Right renal cortex interstitium (tissue), 3 donors: ENCODE results near the gene ZNF23. TPM values are rescaled to one million over a fixed set of nuclear protein-coding genes. Genes with fewer than 3 reads are reported as not detected.
A peak's percentile ranks its signal among the peaks of the same experiment; 100 is the strongest.

ENCODE experiments used
- DNase-seq, 3 donors: peaks; one replicate each; pipeline ENCODE4 v3.0.0-alpha.2; 2013; ENCODE audit warnings: low read depth in 3 of 3, low spot score in 2 of 3
- polyA plus RNA-seq, 3 donors: library from polyadenylated mRNA; unstranded; fragments of 120-200 nt; gene quantifications; one replicate each; pipeline ENCODE4 v1.2.1, GENCODE V29; 2013; ENCODE audit not compliant: insufficient read length in 3 of 3

ZNF23 gene
- polyA plus RNA-seq, 3 donors = 16.5 to 18.4 (median 17.9) TPM

DNA sequence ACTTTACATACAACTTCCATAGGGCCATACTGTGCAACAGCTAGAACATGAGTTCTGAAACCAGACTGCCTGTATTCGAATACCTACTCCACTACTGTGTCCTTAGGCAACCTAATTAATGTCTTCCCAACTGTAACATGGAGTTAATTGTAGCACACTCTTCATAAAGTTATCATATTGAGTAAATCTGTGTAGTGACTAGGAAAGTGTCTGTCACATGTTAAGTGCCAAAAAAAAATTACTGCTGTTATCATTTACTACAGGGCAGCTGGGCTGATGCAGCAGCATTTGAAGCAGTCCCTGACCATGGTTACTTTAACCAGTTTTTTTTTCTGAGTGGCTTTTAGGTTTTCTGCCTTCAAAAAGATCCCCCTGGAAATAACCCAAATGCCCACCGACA is 10.9 kb upstream of the ZNF23 start:
- DNase-seq = no peak

DNA sequence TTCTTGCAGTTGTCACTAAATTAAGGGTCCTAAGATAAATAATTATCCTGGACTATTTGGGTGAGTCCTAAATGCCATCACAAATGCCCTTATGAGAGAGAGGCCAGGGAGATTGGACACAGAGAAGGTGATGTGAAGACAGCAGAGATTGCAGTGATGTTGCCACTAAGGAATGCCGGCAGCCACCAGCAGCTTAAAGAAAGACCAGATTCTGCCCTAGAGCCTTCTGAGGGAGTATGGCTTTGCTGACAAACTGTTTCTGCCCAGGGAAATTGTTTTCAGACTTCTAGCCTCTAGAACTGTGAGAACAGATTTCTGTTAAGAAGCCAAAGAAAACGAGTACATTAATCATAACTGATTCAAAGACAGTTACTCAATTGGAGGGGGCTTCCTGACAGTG is 10.0 kb upstream of the ZNF23 start:
- no peak for DNase-seq

DNA sequence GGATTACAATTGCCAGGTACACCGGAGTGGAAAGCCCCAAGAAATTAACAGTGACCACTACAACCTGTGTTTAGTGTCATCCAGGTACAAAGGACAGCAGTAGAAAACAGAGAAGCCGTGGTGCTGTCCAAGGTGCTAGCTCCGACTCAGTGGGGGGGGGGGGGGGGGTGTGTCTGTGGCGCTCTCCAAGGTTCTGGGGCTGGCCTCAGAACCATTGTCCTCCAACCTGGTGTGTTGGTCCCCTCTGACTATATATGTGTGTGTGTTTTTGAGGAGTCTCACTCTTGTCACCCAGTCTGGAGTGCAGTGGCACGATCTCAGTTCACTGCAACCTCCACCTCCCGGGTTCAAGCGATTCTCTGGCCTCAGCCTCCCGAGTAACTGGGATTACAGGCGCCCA is 5.8 kb upstream of the ZNF23 start:
- peak in 2 of 3 donors; percentile 25 to 26 for DNase-seq

DNA sequence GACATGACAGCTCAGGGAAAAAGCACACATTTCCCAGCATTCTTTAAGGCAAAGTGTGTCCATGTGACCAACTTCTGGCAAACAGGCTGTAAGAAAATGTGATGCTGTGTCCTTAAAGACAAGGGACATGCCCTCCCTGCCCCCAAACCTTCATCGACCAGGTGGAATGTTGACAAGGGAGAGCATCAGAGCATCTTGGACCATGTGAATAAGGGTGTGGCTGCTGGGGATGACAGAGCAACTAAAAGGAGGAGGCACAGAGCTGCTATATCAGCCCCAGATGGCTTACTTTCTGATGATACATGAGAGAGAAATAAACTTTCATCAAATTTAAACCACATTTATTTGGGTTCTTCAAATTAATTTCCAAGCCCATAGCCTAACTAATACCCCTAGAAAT is 2.2 kb upstream of the ZNF23 start:
- no peak for DNase-seq

DNA sequence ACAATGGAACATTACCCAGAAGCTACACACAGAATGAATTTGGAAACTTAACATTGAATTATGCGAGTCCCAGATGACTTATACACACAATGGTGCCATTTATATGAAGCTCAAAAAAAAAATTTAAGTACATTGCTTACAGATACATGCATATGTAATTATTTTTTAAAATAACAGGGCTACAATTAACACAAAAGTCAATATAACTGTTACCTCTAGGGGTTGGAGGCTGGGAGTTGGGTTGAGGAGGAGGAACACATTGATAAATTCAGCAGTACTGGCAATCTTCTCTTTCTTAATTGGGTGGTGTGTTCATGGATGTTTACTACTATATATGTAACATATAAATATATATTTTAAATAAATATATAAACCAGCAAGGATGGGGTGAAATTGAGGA is 1.1 kb downstream of the ZNF23 start:
- DNase-seq = no peak

DNA sequence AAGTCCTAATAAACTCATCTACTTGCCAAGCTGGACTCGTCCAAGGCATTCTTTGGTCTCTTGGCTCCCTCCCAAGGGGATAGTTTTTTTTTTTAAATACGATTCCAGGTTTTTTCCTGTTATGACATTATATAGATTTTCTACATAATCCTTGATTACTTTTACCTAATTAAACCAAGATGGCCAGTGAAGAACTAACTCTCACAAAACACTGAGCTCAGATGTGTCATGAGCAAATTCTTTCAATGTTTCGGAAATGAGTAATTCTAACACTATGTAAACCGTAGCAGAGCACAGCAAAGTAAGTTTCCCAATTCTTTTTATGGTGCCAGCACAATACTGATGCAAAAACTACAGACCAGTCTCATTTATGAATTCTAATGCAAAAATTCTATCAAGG is 1.8 kb downstream of the ZNF23 start:
- DNase-seq = no peak

DNA sequence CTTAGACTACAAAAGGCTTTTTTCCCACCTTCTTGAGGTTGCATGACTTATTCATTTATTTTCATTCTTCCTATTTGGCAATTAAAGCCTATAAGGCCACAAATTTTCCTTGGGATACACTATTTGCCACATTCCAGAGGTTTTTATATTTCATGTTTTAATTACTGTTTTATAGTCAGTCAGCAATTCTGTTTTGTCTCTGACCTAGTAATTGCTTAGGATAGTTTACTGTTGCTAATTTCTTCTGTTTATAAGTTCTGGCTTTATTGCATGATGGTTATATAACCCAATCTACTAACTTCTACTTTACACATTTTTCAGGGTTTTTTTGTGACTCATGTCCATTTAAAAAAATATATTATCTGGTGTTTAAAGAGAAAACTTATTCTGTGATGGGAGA is 2.5 kb downstream of the ZNF23 start:
- DNase-seq = no peak

DNA sequence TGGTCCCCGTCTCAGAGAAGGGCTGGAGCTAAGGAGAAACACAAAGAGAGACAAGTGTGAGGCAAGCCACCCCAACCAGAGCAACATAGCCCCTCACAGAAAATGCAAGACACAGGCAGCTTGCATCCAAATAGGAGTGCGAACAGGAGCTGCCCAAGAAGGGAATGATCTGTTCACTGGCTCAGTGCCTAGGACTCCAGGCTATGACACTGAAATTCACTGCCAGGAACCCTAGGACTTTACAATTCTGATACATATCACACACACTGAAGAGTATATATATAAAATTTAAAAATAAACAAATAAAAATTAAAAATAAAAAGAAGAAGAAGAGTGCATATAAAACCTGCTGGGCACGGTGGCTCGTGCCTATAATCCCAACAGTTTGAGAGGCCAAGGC is 5.2 kb downstream of the ZNF23 start:
- DNase-seq = no peak

DNA sequence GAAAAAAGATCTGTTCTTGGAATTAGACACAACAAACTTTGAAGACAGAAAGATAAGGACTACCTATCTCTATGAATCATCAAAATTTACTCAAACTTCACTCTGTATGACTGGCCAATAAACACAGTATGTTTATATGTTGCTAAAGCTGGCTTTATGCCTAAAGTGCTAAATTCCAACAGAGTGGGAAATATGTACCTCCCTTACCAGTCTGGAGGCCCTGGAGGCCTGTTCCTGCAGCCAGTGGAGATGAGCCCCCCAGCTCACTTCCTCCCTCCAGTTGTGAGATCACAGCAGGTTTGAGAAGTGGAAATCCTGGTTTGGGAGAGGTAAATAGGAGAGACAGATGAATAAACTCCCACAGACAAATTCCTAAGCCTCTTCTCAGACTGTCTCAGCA is 9.0 kb downstream of the ZNF23 start:
- DNase-seq = no peak

DNA sequence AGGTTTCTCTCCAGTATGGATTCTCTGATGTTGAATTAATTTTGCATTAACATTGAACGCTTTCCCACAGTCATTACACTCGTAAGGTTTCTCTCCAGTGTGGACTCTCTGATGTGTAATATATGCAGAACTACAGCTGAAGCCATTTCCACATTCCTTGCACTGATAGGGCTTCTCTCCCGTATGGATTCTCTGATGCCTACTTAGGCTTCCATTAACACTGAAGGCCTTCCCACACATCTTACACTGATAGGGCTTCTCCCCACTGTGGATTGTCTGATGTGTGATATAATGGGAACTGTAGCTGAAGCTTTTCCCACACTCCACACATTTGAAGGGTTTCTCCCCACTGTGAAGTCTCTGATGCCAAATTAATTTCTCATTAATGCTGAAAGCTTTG is 13.0 kb downstream of the ZNF23 start:
- no peak for DNase-seq

DNA sequence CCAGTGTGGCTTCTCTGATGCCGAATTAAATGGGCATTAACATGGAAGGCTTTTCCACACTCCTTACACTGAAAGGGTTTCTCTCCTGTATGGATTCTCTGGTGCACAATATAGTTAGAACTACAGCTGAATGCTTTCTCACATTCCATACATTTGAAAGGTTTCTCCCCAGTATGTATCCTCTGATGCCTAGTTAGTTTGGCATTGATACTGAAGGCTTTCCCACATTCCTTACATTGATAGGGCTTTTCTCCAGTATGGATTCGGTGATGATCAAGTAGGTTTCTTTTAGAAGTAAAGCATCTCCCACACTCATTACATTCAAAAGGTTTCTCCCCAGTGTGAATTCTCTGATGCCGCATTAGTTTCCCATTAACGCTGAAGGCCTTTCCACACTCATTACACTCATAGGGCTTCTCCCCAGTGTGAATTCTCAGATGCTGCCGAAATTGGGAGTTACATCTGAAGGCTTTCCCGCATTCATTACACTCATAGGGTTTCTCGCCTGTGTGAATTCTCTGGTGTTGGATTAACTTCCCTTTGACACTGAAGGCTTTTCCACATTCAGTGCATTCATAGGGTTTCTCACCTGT is 13.7 kb downstream of the ZNF23 start:
- DNase-seq = no peak

DNA sequence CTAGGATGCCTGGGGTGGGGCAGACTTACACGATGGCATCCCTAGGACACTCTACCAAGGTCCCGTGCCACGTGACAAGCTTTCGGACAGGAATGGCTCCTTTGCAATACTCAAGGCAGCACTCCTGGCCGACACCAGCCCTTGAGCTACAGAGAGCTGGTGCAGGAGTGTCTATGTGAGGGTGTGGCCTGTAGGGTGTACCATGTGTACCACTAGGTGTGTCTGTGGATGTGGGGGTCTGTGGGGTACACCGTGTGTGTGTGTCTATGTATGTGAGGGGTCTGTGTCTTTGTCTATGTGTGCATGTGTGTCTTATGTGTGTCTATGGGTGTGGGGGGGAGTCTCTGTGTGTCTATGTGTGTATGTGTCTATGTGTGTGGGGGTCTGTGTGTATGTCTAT is 18.3 kb downstream of the ZNF23 start:
- DNase-seq = no peak

DNA sequence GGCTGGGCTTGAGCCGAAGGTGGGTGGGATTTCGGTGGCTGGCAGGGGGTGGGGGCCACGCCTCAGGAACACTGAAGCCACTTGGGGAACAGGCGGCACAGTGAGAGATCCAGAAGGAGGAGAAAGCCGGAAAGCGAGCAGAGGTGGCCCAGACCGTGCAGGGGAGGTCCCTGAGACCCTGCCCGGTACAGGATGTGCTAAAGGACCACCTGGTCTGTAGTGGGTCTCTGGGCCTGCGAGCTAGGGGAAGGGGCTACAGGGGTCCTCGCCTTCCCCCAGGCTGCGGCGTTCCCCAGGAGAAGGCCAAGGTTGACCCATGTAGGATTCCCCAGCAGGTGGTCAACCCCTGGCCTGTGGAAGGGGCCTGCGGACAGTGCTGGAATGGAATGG is 20.0 kb downstream of the ZNF23 start, which contains the start of gene TLE7:
Gene TLE7, minus strand, starts transcription at position 4 of the 390 bp plus-strand sequence. CDS start 8,730 bp downstream, outside the sequence.
- DNase-seq = no peak

DNA sequence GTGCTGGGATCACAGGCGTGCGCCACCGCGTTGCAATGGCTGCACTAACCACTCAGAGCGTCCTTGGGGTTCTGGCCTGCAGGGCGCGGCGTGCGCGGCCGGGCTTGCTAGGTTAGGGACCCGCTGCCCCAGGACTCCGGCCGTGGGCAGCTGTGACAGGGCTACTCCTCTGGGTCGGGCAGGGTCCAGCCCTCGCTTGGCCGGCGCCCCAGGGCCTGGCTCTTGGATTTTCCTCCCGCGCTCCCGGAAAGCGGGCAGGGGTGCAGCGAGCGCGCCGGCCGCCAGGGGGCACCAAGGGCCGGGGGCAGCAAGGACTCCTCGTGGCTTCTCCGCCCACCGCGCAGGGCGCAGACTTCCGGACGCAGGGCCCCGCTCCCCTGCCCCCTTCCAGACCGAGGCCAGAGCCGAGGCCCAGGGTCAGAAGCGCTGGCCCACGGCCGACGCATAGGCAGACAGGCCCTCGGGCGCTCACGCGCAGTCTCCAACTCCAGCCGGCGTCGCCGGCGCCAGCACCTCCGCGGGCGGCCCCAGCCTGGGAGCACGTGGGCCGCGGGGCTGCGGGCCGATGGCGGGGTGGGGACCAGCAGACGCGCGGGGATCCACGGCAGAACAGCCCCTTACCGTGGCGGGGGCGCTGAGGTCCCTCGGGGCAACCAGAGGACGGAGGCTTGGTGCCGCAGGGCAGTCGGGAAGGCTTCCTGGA is 20.5 kb downstream of the ZNF23 start:
- no peak for DNase-seq

DNA sequence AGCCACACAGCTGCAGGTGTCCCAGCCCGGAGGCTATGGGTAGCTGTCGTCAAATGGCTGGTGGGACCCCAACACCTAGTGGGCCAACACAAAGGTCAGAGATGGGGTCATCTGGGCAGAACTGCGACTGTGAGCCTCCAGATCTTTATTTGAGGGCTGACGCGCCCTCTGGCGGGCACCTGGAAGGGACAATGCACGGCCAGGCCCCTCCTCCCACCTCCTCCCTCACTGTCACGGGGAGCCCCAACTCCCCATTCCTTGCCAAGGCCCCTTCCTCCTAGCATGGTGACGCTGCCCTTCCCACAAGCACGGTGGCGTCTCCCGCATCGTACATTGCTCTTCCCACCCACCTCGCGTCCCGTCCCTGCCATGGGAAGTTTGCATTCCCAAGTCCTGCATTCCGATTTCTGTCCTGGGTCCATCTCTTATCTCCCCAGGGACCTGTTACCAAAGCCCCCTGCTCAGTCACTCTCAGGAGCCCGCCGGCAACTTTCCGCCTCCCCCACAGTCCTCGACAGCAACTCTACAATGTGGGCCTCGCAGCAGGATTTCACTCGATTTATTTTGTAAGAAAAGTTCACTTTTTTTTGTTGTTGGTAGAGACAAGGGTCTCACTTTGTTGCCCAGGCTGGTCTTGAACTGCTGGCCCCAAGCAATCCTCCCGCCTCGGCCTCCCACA is 21.2 kb downstream of the ZNF23 start:
- no peak for DNase-seq

DNA sequence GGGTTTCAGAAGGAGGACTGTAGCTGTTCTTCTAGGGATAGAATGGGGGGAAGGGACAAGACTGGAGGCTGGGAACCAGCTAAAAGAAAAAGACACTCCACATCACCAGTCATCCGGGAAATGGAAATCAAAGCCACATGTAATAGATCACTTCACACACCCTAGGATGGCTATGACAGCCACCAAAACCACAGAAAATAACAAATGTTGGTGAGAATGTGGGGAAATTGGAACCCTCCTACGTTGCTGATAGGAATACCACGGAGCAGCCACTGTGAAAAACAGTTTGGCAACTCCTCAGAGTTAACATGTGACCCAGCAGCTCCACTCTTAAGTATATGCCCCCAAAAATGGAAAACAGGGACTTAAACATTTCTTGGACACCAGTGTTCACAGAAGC is 22.5 kb downstream of the ZNF23 start:
- no peak for DNase-seq

DNA sequence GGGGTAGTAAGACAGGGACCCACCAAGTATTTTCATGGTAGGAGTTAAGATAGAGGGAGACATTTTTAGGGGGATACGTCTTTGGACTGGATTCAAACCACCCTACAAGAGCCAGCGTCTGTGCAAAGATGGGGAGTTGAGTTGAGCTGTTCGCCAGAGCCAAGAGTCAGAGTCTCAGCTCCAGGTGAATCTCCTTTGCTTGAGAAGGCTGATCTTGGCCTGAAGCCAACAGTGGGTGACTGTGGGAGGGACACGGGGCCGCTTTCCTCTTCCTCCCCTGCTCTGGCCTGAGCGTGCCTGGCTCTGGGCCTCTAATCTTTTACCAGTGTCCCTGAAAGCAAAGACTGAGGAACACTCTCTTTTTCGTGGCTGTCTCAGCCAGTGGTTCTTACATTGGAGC is 25.6 kb downstream of the ZNF23 start:
- DNase-seq = no peak

DNA sequence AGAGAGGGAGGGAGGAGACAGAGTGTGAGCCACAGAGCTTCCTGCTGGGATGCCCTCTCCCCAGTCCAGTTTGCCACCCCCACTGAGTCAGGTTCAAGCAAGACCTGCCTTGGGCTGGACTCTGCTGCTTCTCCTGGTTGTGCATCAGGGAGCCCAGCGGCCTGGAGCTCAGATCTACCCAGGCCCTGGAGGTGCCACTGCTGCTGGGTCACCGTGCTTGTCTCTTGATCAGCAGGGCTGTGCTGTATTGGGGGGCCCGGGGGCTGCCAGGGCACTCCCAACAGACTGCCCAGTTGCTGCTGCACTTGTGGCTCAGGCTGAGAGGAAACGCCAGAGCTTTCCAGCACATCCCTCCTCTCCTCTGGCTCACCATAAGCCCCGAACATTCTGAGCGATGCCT is 29.1 kb downstream of the ZNF23 start:
- DNase-seq = no peak

DNA sequence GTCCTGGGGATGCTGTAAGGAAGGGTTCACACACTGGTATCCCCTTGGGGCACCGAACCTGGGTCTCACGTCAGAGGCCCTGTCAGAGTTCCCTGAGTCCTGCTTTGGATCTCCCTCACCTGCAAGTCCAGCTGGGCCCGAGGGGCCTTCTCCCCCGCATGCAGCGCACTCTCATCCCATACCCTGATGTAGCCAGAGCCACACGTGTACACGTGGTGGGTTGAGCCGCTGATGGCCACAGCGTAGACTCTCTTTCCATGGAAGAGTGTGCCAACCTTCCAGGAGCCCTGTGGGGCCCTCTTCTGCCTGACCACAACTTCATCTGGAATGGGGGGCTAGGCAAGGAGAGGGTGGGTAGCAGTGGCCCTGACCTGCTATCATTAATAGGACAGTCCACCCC is 30.1 kb downstream of the ZNF23 start:
- no peak for DNase-seq

DNA sequence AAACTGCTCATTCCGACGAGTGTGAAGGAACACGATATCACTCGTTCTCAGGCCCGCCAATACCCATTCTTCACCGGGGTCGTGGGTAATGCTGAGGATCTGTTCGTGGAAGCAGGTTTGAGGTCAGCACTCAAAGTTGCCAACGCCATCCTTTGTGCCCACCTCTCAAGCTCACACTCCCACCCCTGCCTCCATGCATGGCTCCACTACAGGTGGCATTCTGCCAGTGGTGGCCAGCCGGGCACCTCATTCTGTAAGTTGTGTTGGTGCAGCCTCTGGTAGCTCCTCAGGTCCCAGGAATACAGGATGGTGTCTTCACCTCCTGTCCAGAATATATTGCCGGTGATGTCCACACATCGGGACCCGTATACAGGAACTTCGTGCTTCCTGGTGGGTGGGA is 30.9 kb downstream of the ZNF23 start:
- DNase-seq = no peak

DNA sequence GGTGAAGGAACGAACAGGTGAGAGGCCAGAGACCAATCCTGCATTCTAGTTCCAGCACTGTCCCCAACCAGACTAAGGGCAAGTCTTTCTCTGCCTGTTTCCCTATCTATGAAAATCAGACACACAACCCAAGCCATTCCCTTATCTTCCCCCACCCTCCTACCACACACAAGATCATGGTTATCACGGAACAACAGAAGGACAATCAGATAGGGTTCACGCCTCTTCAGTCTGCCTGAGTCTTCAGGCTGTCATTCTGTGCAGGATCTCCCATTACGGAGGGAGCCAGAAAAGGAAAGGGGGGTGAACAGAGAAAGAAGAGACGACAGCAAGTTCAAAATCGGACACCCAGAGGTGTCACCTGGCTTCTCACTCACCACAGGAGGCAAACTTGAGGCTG is 31.3 kb downstream of the ZNF23 start:
- no peak for DNase-seq

DNA sequence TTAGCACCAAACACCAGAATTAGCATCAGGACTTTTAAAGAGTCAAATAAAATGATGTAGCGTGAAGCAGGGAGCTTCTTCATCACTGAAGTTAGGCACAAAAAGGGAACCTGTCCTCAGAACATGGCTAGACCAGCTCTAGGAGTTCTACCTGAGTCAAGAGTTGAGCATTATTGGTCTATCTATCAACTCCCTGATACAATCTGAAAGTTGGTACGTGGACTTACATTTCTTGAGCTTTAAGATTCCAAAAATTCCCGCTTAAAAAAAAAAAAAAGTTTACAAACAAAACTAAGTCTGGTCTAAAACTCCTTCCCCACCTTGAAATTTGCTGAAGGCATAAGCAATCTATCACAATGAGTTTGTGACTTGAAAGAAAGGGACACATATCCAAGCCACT is 32.5 kb downstream of the ZNF23 start:
- no peak for DNase-seq
